Keratinocyte (primary cell): ENCODE results near the gene KCNMA1. TPM values are rescaled to one million over a fixed set of nuclear protein-coding genes. Genes with fewer than 3 reads are reported as not detected.

Experiments
- DNase-seq: peaks from one replicate; pipeline ENCODE4 v3.0.0-alpha.2; 2011; ENCODE audit warnings: low read depth, missing footprints, low spot score
- FAIRE-seq: peaks from 2 replicates; lab custom pipeline; 2011; peaks lifted over from hg19 to GRCh38; lab: Jason Lieb, UNC
- H2AFZ ChIP-seq: 2 replicates; pipeline ENCODE4 v1.6.0; 2012; ENCODE audit warnings: low read length, control low read depth, inconsistent platforms; ENCODE audit not compliant: control insufficient read depth
- H3K27ac ChIP-seq: 2 replicates; pipeline ENCODE4 v1.5.1; 2011; ENCODE audit warnings: low read length; ENCODE audit not compliant: control insufficient read depth, insufficient read depth
- H3K27me3 ChIP-seq: 3 replicates; pipeline ENCODE4 v1.6.0; 2011; ENCODE audit warnings: low read length; ENCODE audit not compliant: control insufficient read depth, insufficient read depth; ENCODE audit errors: extremely low read depth
- H3K36me3 ChIP-seq, 2 experiments: 2 replicates in 1 of 2; 3 replicates in 1 of 2; pipeline ENCODE4 v1.5.1; 2011; ENCODE audit warnings: low read length in 2 of 2, mild to moderate bottlenecking in 1 of 2; ENCODE audit not compliant: control insufficient read depth in 2 of 2, insufficient read depth in 2 of 2; ENCODE audit errors: extremely low read depth in 1 of 2
- H3K4me1 ChIP-seq: 3 replicates; pipeline ENCODE4 v1.5.1; 2011; ENCODE audit warnings: low read length; ENCODE audit not compliant: control insufficient read depth, insufficient read depth; ENCODE audit errors: extremely low read depth
- H3K4me2 ChIP-seq: 3 replicates; pipeline ENCODE4 v1.6.0; 2011; ENCODE audit warnings: low read depth, low read length; ENCODE audit not compliant: control insufficient read depth, insufficient read depth; ENCODE audit errors: extremely low read depth
- H3K4me3 ChIP-seq, 3 experiments: fragments of 200-600 bp in 1 of 3; sonication (generic) in 1 of 3; 2 replicates in 2 of 3; 3 replicates in 1 of 3; pipeline ENCODE4 v1.5.1; 2011 to 2016; ENCODE audit warnings: low read length in 3 of 3, mild to moderate bottlenecking in 3 of 3, control low read depth in 2 of 3, inconsistent platforms in 1 of 3, low read depth in 1 of 3, mixed read lengths in 1 of 3, mixed run types in 1 of 3, moderate library complexity in 1 of 3; ENCODE audit not compliant: control insufficient read depth in 2 of 3, insufficient read depth in 2 of 3; ENCODE audit errors: extremely low read depth in 1 of 3
- H3K79me2 ChIP-seq: 2 replicates; pipeline ENCODE4 v1.6.0; 2012; ENCODE audit warnings: low read length; ENCODE audit not compliant: control insufficient read depth, insufficient read depth
- H3K9ac ChIP-seq: 3 replicates; pipeline ENCODE4 v1.6.0; 2011; ENCODE audit warnings: low read length; ENCODE audit not compliant: control insufficient read depth, insufficient read depth; ENCODE audit errors: extremely low read depth
- H3K9me1 ChIP-seq: 3 replicates; pipeline ENCODE4 v1.6.0; 2011; ENCODE audit warnings: low read length; ENCODE audit not compliant: control insufficient read depth, insufficient read depth; ENCODE audit errors: extremely low read depth
- H3K9me3 ChIP-seq: 2 replicates; pipeline ENCODE4 v1.5.1; 2012; ENCODE audit warnings: low read depth, low read length; ENCODE audit not compliant: control insufficient read depth
- H4K20me1 ChIP-seq: 3 replicates; pipeline ENCODE4 v1.6.0; 2011; ENCODE audit warnings: low read length; ENCODE audit not compliant: control insufficient read depth, insufficient read depth; ENCODE audit errors: extremely low read depth
- CTCF ChIP-seq, 3 experiments: IDR thresholded peaks in 1 of 3; conservative IDR thresholded peaks in 1 of 3; optimal IDR thresholded peaks in 1 of 3; 2 replicates in 2 of 3; 3 replicates in 1 of 3; pipeline versions ENCODE3 to v1.5.1; 2011; ENCODE audit warnings: low read length in 3 of 3, mild to moderate bottlenecking in 3 of 3, moderate library complexity in 2 of 3, control low read depth in 1 of 3, inconsistent platforms in 1 of 3; ENCODE audit not compliant: insufficient read depth in 2 of 3; ENCODE audit errors: extremely low read depth in 1 of 3
- EZH2 ChIP-seq: IDR thresholded peaks from one replicate; pipeline ENCODE4 v1.6.1; 2012; ENCODE audit warnings: inconsistent platforms, mild to moderate bottlenecking, low read length, moderate library complexity
- dilution Hi-C: fragments of 300-500 bp; cut with MboI; formaldehyde crosslinking; loops from one replicate; pipeline ENCODE4 v1.7.0; 2020; ENCODE audit warnings: low sequenced_read_pairs; ENCODE audit not compliant: extremely low pct_ligation_motif_present
- polyA plus RNA-seq, 5 experiments: library from polyadenylated mRNA; depleted of rRNA in 3 of 5; stranded (reverse) in 3 of 5; stranded (forward) in 1 of 5; unstranded in 1 of 5; fragments of >200 nt; gene quantifications; 1 replicate in 1 of 5; 2 replicates in 3 of 5; 3 replicates in 1 of 5; pipeline versions ENCODE4 v1.2.1 to v1.2.3, GENCODE V29; 2011 to 2012; ENCODE audit warnings: missing spikeins in 2 of 5, low read depth in 1 of 5, low replicate concordance in 1 of 5

The KCNMA1 gene
- polyA plus RNA-seq, 1 donor (not counting 4 experiments of a cell fraction or from before 2014, with no cell fraction given): 6.3 TPM

- FAIRE-seq: no peak
- TF ChIP-seq EZH2 (no peak), CTCF (optimal IDR thresholded peaks at IDR 0.05 in 1 of 3, IDR thresholded peaks at IDR 0.05 in 1 of 3, conservative IDR thresholded peaks at IDR 0.05 in 1 of 3; ENCODE audit: extremely low read depth in 1 of 3, insufficient read depth in 2 of 3, low read length in 3 of 3) (no peak)
Observed at GRCh38 chr10:77446700-77447099, 190.9 kb downstream of the KCNMA1 start.

GRCh38 chr10:77445547-77445946 lies 192.1 kb downstream of the KCNMA1 start:
- Histone ChIP-seq H3K36me3 (no peaks in the 10 kb centered on the region), H2AFZ (no peak overlapping the region), H3K79me2 (no peaks in the 10 kb centered on the region), H3K27me3 (no peaks in the 10 kb centered on the region), H3K4me2 (no peak overlapping the region), H3K9ac (no peak overlapping the region), H3K9me1 (no peaks in the 10 kb centered on the region), H3K27ac (no peak overlapping the region), H3K4me3 (no peak overlapping the region), H4K20me1 (no peaks in the 10 kb centered on the region), H3K4me1 (no peaks in the 10 kb centered on the region), H3K9me3 (no peaks in the 10 kb centered on the region)
- TF ChIP-seq CTCF (optimal IDR thresholded peaks at IDR 0.05 in 1 of 3, IDR thresholded peaks at IDR 0.05 in 1 of 3, conservative IDR thresholded peaks at IDR 0.05 in 1 of 3; ENCODE audit: extremely low read depth in 1 of 3, insufficient read depth in 2 of 3, low read length in 3 of 3) (no peak), EZH2 (no peak)
- dilution Hi-C loops: no loop called here
- DNase-seq: no peak
- FAIRE-seq: no peak

More at GRCh38 chr10:77446700-77447099, 190.9 kb downstream of the KCNMA1 start:
- DNase-seq: no peak
- Histone ChIP-seq H3K4me1 (no peaks in the 10 kb centered on the region), H2AFZ (no peak overlapping the region), H3K27ac (no peak overlapping the region), H3K9ac (no peak overlapping the region), H3K9me1 (no peaks in the 10 kb centered on the region), H3K36me3 (no peaks in the 10 kb centered on the region), H3K27me3 (no peaks in the 10 kb centered on the region), H3K9me3 (no peaks in the 10 kb centered on the region), H3K4me3 (no peak overlapping the region), H4K20me1 (no peaks in the 10 kb centered on the region), H3K79me2 (no peaks in the 10 kb centered on the region), H3K4me2 (no peak overlapping the region)
- dilution Hi-C loops: no loop called here
